ENCODE measurements around the gene TPP1.

The TPP1 gene

DNA sequence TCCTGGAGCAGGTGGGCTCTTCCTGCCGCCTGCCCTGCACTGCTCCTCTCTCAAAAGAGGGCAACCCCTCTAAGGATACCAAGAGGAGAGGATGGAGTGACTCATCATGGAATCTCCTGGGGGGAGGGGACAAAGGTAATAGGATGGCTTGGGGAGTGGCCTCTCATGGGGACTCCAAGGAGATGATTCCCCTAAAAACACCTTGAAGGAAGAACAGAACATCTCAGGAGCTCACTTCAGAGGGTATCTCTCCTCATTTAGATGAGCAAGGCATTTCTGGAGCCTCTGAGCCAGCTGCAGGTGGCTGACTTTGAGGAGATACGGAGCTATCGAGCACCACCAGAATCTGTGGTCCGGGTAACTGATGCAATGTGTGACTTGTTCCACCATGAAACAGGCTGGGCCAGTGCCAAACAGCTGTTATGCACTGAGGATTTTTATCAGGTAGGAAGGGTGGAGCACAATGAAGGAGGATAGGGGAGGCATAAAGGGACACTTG lies 56.1 kb downstream of the TPP1 start:
- DNase-seq (ENCODE audit: low read depth, low spot score) = no peak

All from iPS DF 19.7 (cell line).